Endothelial cell of hepatic sinusoid (primary cell): ENCODE measurements around the gene MIEF2.

ENCODE experiments used
- in situ Hi-C: cut with HindIII; loops from 2 replicates; pipeline ENCODE4 v1.10.0; 2017; ENCODE audit warnings: low sequenced_read_pairs

Gene MIEF2

DNA sequence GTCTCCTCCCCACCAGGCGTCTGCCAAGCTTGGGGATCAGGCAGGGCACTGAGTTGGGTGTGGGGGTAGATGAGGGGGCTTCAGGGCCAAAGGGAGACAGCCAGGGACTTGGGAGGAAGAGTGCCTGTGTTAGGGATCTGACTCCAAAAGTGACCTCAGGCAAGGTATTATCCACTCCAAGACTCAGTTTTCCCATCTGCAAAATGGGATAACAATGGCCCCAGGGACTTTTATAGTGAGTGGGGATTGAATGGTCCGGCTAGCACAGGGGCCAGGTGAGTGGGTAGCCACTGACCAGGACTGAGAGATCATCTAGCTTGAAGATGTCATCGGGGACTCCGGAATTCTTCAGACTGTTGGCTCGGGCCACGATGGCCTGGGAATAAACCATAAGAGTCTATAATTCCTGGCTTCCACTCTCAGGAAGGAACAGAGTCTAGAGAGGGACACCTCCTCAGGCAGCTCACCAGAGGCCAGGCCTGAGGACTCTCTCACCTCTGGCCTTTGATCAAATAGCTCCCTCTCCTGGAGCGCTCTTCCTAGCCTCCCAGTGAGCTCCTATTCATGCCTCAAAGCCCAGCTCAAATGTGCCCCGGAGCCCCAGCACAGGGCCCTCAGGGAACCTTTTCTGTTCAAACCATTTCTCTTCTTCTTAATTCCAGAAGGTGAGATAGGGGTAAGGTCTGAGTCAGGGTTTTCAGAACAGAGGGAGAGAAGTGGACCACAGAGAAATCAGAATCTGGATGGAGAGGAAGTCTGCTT, 5.4 kb upstream of the MIEF2 start:
- in situ Hi-C loops = no loop called here

DNA sequence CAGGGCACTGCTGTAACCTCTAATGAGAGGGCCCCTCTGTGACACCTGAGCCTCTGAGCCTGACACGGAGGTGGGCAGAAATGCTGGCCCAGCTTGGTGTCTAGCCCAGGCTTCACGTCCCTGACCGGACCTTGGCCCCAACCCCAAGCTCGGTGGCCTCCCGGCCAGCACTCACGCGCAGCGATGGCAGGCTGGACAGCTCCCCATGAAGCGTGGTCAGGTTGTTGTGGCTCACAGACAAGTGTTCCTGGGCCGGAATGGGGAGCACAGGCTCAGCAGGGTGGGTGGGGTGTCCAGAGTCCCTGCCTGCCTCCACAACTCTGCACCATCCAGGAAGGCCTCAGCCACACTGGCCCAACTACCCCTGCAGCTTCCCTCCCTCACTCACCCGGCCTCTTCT, 4.1 kb upstream of the MIEF2 start:
- in situ Hi-C loops = no loop called here

DNA sequence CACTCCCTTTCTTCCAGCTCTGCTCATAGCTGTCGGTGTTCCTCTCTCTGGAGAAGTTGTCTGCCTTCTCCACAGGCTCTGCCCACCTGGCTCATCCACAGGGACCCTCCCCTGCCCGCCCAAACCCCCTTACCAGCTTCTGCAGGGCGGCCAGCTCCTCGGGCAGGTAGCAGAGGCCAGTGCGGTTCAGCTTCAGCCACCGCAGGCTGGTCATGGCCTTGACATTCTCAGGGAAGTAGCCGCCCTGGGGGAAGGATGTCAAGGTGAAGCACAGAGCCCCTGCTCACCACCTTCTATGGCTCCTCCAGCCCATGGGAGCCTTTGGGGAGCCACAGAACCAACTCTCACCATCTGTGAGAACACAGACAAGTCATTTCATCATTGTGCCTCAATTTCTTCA, 3.7 kb upstream of the MIEF2 start:
- in situ Hi-C loops = no loop called here

DNA sequence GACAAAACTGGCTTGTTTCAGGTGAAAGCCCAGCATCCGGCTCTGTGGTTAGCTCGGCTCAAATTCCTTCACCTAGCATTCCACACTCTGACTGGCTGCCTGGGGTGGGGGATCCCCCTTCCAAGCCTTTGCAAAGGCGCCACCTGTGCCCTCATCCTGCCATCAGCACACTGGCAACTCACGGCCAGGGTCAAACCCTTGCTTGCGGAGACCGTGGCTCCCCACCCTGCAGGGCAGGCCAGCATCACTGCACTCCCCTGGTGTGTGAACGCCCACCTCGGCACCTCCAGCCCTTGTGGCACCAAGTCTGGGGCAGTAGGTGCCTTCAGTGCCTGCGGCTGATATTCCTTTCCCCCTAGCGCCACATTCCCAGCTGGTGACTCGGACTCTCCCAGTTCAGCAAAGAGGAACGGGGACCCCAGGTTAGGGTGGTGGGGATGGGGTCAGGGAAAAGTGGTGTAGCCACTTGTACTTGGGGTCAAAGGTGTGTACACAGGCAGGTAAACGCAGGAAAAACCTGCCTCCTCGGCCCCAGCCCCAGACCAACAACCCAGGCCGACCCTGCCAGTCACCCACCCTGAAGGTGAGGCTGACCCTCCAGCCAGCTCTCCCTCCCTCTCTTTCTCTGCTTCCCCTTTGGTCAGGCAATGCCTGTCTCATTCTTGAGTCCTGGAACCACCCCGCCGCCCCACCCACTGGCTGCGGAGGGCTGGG, 3.0 kb upstream of the MIEF2 start:
- in situ Hi-C loops = no loop called here

DNA sequence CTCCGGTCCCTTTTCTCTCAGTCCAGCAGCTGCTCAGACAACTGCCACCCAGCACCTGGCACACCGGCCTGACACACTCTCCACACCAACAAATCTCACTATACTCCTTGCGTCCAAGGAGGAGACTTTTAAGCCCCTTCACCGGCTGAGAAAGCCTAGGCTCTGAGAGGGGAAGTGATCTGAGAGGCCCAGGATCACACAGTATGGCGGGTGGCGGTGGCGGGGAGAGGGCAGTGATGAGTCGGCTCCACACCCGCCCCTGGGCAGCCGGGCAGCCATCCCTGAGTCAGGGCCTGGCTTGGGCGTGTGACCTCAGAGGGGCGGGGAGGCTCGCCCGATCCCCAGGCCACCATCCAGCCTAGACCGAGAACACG, 2.5 kb upstream of the MIEF2 start:
- in situ Hi-C loops = no loop called here

DNA sequence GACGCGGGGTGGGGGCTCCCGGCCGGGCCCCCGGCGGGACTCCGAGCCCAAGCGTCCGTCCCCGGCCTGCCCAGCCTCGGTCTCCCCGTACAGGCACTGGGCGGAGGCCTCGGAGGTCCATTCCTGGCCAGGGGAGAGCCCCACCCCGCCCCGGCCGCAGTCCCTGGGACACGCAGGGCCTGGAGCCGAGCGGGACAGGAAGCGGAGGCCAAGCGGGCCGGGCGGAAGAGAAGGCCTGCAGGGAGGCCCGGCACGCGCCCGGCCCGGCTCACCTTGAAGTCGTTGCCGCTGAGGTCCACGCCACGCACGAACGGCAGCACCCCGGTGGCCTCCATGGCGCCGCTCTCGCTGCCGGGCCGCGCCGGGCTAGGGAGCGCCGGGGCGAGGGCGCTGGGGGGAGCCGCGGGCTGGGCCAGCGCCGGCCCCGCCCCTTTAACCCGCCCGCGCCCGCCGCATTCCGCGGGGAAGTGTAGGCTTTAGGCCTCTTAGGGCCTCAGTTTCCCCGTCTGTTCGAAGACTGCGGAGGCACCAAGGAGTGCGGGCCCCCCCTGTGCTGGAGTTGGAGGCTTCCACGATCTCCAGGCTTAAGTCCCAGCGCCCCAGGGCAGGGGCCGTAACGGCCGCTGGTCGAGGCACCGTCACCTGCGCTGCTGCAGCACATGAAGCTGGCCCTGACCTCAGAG, 2.0 kb upstream of the MIEF2 start, which contains the start of gene FLII:
Gene FLII (minus strand): TSS at position 383 of the 683 bp plus-strand sequence. CDS start 48 bp downstream, at position 335.
- in situ Hi-C loops = no loop called here

DNA sequence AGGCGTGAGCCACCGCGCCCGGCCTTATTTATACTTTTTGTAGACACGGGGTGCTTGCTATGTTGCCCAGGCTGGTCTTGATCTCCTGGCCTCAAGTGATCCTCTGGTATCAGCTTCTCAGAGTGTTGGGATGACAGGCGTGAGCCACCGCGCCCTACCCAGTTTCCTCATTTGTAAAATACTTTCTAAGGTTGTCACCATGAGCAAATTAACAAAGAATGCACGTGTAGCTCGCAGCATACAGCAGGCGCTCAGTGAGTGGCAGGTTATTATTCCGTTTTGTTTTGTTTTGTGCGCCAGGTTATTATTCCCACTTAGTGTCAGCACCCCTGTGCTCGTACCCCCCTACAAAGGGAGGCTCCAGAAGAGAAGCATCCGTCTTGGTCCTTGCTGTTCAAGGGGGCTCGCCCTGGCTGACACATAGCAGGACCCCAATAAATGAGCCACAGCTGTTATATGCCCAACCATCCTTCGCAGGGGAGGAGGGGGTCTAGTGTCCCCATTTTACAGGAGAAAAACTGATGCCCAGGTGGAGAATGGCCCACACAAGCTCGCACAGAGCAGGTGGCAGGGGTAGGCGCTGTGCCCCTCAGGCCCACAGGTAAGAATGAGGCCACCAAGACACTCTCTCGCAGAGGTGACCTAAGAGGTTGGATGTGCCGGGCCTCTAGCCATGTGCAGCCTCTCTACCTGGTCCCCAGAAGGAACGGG, 686 bp upstream of the MIEF2 start:
- in situ Hi-C loops = no loop called here

DNA sequence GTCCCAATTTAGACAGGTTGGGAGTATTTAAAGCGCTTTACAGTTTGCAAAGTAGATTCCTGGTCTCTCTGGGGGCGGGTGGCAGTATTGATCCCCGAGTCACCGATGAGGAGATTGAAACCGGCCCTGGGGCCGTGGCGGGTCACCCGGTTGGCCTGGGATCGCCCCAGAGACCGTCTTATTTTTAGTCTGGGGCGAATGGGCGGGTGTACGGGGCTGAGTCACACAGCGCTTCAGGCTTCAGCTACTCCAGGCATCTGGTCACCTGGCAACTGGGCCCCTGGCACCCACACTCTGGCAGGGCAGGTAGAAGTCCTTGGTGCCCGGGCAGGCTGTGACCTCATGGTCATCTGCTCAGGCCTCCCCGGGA, 669 bp downstream of the MIEF2 start:
- in situ Hi-C loops = no loop called here

DNA sequence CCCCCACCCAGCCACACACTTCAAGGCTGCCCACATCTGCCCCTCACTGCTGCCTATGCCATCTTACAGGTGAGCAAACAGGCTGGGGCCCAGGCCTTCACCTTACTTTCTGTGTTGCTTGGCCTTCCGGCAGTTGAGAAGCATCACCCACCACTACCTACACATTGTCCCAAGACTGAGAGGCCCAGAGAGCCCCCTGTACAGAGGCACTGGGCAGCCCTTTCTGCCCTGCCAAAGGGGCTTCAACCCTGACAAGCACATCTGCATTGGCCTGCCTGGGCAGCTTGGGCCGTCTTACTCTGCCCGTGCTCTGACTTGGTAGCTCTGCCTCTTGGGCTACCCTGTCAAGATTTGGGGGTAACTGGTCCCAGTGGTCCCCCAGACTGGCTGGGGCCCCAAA, 1.2 kb downstream of the MIEF2 start:
- in situ Hi-C loops = no loop called here

DNA sequence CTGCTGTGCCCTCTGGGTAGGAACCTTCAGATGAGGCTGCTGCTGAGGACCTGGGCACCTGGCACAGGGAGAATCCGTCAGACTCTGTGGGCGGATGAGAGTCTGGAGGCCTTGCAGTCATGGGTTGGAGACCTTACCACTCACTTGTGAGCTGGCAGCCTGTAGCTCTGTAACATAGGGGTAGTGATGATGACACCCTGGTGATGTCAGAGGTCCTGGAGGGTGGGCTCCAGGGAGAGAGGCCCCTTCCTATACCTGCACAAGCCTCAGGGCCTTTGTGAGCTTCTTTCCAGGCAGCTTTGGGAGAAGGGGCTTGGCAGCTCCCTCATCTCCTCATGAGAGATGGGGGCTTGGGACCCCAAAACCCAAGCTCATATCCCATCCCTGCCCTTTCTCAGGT, 1.6 kb downstream of the MIEF2 start:
- in situ Hi-C loops = no loop called here

DNA sequence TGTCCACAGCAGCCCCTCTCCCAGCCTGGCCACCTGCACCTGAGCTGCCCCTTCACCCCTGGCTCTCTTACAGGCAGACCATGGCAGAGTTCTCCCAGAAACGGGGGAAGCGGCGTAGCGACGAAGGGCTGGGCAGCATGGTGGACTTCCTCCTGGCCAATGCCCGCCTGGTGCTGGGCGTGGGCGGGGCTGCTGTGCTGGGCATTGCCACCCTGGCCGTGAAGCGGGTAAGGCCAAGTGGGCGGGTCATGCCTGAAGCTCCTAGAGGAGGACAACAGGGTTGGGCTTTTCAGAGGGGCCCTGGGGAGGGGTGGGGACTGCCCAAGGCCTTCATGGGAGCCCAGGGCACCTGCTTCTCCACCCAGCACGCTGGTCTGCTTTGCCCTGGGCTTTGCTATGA, 2.2 kb downstream of the MIEF2 start:
- in situ Hi-C loops = no loop called here

DNA sequence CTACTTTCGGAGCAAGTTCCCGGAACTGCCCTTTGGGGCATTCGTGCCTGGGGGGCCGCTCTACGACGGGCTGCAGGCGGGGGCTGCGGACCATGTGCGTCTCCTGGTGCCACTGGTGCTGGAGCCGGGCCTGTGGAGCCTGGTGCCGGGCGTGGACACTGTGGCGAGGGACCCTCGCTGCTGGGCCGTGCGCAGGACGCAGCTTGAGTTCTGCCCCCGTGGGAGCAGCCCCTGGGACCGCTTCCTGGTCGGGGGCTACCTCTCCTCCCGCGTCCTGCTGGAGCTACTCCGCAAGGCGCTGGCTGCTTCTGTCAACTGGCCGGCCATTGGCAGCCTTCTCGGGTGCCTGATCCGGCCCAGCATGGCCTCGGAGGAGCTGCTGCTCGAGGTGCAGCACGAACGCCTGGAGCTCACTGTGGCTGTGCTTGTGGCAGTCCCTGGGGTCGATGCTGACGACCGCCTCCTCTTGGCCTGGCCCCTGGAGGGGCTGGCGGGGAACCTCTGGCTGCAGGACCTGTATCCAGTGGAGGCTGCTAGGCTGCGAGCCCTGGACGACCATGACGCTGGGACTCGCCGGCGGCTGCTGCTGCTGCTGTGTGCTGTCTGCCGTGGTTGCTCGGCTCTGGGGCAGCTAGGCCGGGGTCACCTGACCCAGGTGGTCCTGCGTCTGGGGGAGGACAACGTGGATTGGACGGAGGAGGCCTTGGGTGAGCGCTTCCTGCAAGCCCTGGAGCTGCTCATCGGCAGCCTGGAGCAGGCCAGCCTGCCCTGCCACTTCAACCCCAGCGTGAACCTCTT, 3.6 kb downstream of the MIEF2 start:
- in situ Hi-C loops = no loop called here

DNA sequence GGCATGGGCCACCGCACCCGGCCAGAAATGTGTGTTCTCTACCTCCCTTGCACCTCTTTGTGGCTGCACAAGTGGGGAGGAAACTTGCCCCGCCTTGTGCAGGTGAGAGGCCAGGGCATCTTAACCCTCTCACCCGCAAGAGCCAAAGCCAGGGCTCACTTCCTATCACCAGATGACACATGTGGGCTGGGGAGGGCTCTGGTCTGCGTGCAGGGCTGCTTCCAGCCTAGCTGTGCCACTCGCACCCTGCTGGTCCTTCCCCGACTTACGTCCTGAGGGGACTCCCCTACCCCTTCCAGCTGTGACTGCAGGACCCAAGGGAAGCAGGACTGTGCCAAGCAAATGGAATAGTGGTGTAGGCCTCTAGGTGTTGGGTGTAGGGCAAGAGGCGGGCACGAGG, 6.9 kb downstream of the MIEF2 start:
- in situ Hi-C loops = no loop called here

DNA sequence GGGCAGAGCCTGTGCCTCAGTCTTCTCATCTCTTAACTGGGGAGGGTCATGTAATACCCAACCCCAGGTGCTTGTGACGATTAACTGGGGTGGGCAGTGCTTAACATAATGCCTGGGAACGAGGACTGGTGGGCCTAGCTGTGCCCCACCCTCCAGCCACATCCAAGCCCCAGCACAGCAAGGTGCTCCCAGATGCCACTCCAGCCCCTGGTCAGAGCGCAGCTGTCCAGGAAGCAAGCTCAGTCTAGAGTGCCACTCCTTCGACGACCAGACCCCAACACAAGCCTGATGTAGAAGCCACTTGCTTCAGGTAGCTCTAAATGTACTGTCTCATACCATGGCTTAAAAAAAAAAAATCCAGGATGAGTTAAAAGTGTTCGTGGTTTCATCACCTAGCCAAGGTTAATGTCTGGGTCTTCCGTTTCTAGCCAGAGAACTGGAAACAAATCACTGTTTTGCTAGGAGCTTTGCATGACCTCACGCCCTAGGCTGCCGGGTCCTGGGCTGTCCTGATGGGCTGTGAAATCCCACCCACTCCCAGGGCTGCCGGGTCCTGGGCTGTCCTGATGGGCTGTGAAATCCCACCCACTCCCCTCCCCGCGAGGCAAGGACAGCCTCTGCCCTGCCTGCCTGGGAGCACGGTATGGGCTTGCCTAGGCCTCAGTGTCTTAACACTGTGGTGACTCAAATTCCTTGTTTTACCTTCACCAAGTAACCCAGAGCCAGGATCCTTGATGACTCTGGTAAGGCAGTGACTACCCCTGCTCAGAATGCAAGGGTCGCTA, 7.7 kb downstream of the MIEF2 start:
- in situ Hi-C loops = no loop called here

DNA sequence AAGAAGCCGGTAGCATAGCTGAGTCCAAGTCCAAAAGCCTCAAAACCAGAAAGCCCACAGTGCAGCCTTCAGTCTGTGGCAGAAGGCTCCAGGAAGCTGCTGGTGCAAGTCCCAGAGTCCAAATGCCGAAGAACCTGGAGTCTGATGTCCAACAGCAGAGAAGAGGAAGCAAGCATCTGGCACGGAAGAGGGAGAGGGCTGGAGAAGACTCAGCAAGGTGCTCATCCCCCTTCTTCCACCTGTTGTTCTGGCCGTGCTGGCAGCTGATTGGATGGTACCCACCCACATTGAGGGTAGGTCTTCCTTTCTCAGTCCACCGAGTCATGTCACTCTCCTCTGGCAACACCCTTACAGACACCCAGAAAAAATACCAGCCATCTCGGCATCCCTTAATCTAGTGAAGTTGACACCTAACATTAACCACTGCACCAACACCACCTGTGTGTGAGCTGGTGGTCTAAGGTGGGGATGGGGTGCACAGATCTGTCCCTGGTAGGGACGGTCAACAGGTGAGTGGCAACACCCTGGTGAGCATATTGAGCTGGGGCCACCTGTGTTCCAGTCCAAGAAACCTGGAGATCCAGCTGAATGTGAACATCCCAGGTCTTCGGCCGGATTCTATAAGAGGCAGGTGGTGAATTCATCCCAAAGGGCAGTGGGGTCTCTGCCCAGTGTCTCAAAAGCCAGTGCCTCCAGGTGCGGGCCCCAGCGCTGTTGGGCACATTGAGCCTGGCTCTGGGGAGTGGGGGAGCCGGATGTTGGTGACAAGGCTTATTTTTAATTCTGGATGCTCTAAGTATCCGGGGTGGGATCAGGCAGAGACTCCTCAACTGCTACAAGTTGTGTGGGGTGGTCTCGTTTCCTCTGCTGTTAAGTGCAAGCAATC, 9.8 kb downstream of the MIEF2 start:
- in situ Hi-C loops = loop anchor here (5.0 to 10.0 kb wide), 3 partner anchors 42 to 165 kb away; partner anchors contain the start of genes MYO15A and TOP3A

DNA sequence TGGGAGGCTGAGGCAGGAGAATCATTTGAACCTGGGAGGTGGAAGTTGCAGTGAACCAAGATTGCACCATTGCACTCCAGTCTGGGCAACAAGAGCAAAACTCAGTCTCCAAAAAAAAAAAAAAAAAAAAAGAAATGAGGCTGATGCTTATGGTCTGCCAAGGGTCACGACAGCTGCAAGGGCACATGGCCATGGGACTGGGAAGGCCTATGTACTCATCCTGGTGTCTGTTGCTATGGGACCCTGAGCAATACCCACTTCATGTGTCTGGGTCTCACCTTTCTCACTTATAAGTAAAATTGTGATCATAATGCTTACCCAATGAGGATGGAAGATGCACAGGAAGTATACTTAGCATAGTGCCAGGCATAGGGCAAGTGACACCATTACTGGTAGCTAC, 16.6 kb downstream of the MIEF2 start:
- in situ Hi-C loops = loop anchor here (10.0 kb wide), 1 partner anchor 172 kb away; the partner anchor contains the start of gene MYO15A

DNA sequence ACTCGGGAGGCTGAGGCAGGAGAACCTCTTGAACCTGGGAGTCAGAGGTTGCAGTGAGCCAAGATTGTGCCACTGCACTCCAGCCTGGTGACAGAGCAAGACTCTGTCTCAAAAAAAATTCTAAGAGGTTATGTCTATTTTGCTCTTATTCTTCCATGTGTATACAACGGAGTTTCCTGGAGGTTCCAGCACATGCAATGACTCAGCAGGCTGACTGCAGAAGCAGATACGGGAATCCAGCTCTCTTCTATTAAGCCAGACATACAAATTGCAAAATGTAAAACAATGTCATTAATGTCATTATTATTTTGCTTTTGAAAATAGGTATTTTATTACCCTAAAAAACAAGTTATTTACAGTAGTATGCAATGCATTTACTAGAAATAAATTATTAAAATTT, 18.4 kb downstream of the MIEF2 start:
- in situ Hi-C loops = loop anchor here (10.0 kb wide), 1 partner anchor 174 kb away; the partner anchor contains the start of gene MYO15A

DNA sequence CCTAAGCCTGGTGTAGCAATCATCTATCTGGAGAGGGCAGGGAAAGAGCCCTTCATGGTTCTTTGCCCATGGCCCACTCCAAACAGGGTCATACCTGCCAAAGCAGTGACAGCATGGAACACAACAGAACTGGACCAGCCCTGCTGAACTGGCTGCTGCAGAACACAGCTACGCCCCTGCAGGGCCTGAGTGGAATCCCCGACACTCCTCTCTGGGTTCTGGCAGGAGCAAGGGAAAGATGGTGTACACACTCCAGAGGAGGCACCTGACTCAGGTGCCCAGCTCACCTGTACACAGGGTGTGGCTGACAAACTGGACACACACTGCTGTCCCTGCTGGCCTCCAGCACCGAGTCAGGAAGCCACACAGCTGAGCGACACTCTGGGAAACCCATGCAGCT, 19.8 kb downstream of the MIEF2 start:
- in situ Hi-C loops = no loop called here
